ENCODE data around the gene GTPBP8.
"Not testable (repeated sequence)": the region's sequence is repeated elsewhere in the genome, so short reads cannot be mapped to it uniquely, and the experiment has no call there.

The GTPBP8 gene

GRCh38 chr3:113002037-113002436 lies 11.3 kb downstream of the GTPBP8 start:
- DNase-seq: no peak

GRCh38 chr3:113002679-113003078 lies 11.9 kb downstream of the GTPBP8 start:
- DNase-seq: peak; percentile 16

- DNase-seq: no peak
Observed at GRCh38 chr3:113005611-113006010, 14.8 kb downstream of the GTPBP8 start.

GRCh38 chr3:113006359-113007056 lies 15.7 kb downstream of the GTPBP8 start:
- DNase-seq: no peak

- no peak for DNase-seq
Observed at GRCh38 chr3:113008117-113008516, 17.3 kb downstream of the GTPBP8 start.

- no peak for DNase-seq
Observed at GRCh38 chr3:113013593-113013992, 22.8 kb downstream of the GTPBP8 start.

- DNase-seq: peak; percentile 47
Observed at GRCh38 chr3:113018536-113019181, 27.9 kb downstream of the GTPBP8 start.

GRCh38 chr3:113019182-113020137 lies 28.7 kb downstream of the GTPBP8 start:
- DNase-seq: peak; percentile 95

GRCh38 chr3:113021471-113021870 lies 30.7 kb downstream of the GTPBP8 start:
- no peak for DNase-seq

- DNase-seq: no peak
Observed at GRCh38 chr3:113034011-113034410, 43.2 kb downstream of the GTPBP8 start.

GRCh38 chr3:113035387-113035982 lies 44.7 kb downstream of the GTPBP8 start:
- DNase-seq: peak; percentile 67

- DNase-seq: no peak
Observed at GRCh38 chr3:113038328-113038727, 47.5 kb downstream of the GTPBP8 start.

- DNase-seq: no peak
Observed at GRCh38 chr3:113039546-113039945, 48.8 kb downstream of the GTPBP8 start.

- DNase-seq: no peak
Observed at GRCh38 chr3:113040231-113040630, 49.4 kb downstream of the GTPBP8 start.

- DNase-seq: no peak
Observed at GRCh38 chr3:113043686-113044085, 52.9 kb downstream of the GTPBP8 start.

- not testable (repeated sequence) for DNase-seq
Observed at GRCh38 chr3:113046186-113046965, 55.6 kb downstream of the GTPBP8 start.

- peak; percentile 91 for DNase-seq
Observed at GRCh38 chr3:113051302-113051711, 60.5 kb downstream of the GTPBP8 start.
